GM06990 (cell line): ENCODE data around the gene SAXO2.
A peak's percentile ranks its signal among the peaks of the same experiment; 100 is the strongest.
"Not testable (repeated sequence)": the region's sequence is repeated elsewhere in the genome, so short reads cannot be mapped to it uniquely, and the experiment has no call there.

Source experiments
- DNase-seq: peaks from one replicate; pipeline ENCODE4 v3.0.0-alpha.2; 2011; ENCODE audit not compliant: insufficient read length; ENCODE audit errors: extremely low read depth
- H3K27me3 ChIP-seq: replicated peaks from 2 replicates; pipeline ENCODE4 v1.6.0; 2011; ENCODE audit warnings: low read length; ENCODE audit not compliant: control insufficient read depth, insufficient read depth
- H3K36me3 ChIP-seq: 2 replicates; pipeline ENCODE4 v1.5.1; 2011; ENCODE audit warnings: low read length; ENCODE audit not compliant: control insufficient read depth, insufficient read depth
- H3K4me3 ChIP-seq: replicated peaks from 2 replicates; pipeline ENCODE4 v1.5.1; 2011; ENCODE audit warnings: low read depth, mild to moderate bottlenecking, control low read depth, low read length
- TF ChIP-seq, protein P1 (sequence below): IDR thresholded peaks from 2 replicates; pipeline ENCODE4 v1.5.1; 2011; ENCODE audit warnings: low read length, control low read depth, mild to moderate bottlenecking, inconsistent platforms; ENCODE audit not compliant: insufficient read depth, poor library complexity, severe bottlenecking

SAXO2 gene, protein sequence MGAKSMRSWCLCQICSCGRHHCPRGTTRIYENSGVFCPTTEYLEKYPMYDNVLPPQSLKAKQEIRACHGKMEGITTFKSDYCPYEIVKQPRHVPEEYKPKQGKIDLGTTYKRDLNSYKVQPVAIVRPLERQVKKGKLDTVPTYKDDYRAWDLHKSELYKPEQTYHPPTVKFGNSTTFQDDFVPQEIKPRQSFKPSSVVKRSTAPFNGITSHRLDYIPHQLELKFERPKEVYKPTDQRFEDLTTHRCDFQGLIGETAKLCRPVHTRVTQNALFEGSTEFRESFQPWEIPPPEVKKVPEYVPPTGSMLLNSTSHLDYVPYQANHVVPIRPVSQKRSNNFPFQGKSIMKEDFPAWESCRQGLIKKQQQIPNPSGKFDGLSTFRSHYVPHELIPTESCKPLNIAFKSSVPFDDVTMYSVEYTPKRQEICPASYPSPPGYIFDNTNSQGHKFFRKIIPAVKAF

DNA sequence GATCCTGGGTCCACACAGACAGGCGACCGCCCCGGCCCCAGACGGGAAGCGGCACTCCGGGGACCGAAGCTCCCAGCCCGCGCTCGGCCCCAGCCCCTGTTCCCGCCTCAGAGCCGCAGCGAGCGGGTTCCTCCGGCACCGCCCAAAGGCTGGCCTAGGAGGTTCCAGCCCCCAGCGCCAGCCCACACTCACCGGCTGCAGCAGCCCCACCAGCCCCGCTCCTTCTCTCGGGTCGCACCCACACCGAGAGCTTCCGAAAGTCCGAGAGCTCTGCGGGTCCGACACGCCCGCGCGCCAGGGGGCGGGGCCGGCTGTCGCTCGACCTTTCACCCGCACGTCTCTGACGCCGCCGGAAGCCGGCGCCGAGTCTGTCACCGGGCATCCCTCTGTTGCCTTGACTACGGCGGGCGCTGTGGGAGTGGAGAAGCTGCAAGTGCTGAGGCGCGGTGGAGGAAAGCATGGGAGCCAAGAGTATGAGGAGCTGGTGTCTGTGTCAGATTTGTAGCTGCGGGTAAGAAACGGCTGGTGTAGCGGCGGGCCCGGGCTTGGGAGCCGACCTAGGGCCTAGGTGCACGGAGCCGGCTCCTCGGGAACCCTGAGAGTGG lies at the start of gene SAXO2, which contains the start of gene EFL1:
Gene SAXO2 (plus strand): TSS at position 397 of the 605 bp plus-strand sequence. CDS start 62 bp downstream, at position 459.
Gene EFL1 (minus strand): TSS at position 313 of the 605 bp plus-strand sequence. CDS start 956 bp downstream, outside the sequence.
- Histone ChIP-seq H3K4me3 (peak within 1 kb of the TSS; percentile 83), H3K36me3 (no peaks in the 10 kb centered on the region; the same call in 1 of the 2 replicates), H3K27me3 (no peaks in the 10 kb centered on the region)
- TF ChIP-seq, protein P1, sequence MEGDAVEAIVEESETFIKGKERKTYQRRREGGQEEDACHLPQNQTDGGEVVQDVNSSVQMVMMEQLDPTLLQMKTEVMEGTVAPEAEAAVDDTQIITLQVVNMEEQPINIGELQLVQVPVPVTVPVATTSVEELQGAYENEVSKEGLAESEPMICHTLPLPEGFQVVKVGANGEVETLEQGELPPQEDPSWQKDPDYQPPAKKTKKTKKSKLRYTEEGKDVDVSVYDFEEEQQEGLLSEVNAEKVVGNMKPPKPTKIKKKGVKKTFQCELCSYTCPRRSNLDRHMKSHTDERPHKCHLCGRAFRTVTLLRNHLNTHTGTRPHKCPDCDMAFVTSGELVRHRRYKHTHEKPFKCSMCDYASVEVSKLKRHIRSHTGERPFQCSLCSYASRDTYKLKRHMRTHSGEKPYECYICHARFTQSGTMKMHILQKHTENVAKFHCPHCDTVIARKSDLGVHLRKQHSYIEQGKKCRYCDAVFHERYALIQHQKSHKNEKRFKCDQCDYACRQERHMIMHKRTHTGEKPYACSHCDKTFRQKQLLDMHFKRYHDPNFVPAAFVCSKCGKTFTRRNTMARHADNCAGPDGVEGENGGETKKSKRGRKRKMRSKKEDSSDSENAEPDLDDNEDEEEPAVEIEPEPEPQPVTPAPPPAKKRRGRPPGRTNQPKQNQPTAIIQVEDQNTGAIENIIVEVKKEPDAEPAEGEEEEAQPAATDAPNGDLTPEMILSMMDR = no peak
- DNase-seq = peak; percentile 95

DNA sequence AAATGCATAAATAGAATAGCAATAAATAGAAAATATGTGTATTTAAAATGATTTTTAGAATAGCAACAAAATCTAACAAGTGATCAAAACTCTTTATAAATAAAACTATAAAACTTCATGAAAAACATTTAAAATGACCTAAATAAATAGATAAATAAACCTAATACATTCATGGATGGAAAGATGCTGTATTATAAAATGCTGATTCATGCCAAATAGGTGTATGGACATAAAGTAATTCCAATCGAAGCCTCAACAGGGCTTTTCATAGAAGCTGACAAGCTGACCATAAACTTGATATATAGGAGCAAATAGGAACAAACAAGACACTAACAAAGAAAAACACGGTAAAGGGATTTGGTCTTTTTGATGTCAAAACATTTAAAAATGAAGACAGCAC lies 46.5 kb upstream of the SAXO2 start:
- H3K36me3 ChIP-seq, H3K27me3 ChIP-seq, H3K4me3 ChIP-seq, DNase-seq: not testable (repeated sequence)

DNA sequence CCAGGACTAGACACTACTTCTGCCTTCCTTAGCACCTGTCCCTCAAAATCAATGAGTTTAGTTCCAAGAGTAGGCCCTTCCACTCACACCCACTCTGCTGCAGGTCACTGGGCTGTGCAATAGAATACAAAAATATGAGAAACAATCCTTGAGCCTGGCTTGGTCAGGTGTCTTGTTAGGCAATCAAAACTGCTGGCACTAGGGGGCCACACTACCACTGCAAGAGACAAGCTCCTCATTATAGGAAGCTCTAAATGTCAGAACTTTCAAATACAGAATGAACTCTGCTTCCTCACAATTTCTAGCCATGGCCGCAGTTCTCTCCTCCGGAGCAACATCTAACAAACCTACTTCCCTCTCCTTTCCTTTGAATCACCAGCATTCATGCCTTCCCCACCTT lies 41.1 kb upstream of the SAXO2 start:
- not testable (repeated sequence) for H3K27me3 ChIP-seq, H3K4me3 ChIP-seq, H3K36me3 ChIP-seq, DNase-seq
- TF ChIP-seq, protein P1 = peak; percentile 41

DNA sequence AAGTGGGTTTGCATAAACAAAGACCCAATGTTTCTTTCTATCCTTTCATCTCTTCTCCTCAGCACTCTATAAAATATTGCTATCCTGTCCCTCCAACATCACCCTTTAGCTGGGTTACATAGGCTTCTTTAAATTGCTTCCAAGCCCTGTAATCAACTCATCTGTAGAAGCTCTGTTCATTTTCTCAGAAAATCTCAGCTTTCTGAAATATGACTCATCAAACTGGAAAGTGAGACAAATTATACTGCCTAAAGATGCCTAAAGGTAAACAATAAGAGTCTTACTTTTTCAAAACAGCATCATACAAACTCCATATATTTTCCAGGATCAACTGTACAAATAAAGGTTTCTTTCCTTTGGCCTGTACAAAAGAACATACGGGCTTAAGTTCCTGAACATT lies 33.9 kb upstream of the SAXO2 start:
- TF ChIP-seq, protein P1 = no peak
- H3K27me3 ChIP-seq = no peaks in the 10 kb centered on the region
- no peak overlapping the region for H3K4me3 ChIP-seq
- H3K36me3 ChIP-seq = peaks cover 3% of the 10 kb centered on the region
- DNase-seq = no peak

DNA sequence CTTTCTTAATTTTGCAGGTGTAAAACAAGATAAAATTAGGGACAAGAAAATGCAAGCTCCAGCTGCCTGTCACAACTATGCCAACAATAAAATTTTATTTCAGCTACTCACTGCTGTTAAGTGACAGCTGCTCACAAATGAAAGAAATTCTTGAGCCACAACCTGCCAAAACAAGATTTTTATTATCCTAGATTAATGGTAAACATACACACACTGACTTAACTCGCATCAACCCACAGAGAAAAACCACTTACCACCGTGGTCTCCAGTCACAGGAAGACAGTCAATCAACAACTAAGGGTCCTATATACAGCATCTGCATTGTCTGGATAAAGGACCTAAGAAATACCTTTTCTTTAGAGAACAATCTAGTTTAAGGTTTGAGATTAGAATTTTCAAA lies 31.4 kb upstream of the SAXO2 start:
- Histone ChIP-seq H3K36me3 (peaks cover 3% of the 10 kb centered on the region), H3K27me3 (no peaks in the 10 kb centered on the region), H3K4me3 (no peak overlapping the region)
- TF ChIP-seq, protein P1 = no peak
- DNase-seq = no peak

DNA sequence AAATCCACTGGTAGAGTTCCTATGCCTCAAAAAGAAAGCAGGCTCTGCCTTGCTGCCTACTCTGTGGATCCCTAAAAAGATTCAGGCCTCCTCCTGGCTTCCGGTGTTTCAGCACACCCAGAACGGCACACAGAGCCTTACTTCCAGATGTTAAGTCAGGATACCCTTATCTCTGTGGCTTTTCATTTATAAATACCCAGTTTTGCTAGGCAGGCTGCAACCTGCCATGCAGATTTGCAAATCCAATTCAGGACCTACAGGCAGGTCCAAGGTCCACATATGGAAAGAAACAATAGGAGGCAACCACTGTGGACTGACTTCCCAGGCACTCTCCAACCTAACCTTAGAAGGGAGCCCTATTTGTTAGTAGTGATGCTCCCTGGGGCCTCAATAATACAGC lies 30.8 kb upstream of the SAXO2 start:
- TF ChIP-seq, protein P1 = no peak
- peaks cover 3% of the 10 kb centered on the region for H3K36me3 ChIP-seq
- H3K4me3 ChIP-seq = no peak overlapping the region
- no peaks in the 10 kb centered on the region for H3K27me3 ChIP-seq
- no peak for DNase-seq

DNA sequence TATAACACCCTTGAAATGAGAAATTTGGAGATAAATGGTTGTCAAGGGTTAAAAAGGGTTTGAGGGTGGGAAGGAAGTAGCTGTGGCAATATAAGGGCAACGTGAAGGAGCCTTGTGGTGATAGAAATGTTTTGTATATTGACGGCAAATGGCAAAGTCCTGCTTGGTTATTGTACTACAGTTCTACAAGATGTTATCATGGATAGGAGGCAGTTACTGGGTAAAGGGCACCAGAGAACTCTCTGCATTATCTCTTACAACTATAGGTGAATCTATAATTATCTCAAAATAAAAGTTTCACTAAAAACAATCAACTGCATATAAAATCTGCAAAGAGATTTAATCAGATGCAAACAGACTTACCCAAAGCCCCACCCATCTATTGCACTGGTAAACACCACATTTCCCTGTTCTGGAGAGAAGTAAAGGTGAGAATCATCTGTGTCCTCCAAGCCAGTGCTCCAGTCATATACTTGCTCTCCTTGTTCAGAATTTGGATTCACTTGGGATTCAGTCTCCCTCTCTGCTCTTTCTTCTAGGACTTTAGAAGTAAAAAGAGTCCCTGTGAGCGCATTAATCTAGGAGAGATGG lies 24.6 kb upstream of the SAXO2 start:
- not testable (repeated sequence) for H3K27me3 ChIP-seq, H3K36me3 ChIP-seq, DNase-seq, H3K4me3 ChIP-seq
